Activated CD8-positive, alpha-beta memory T cell treated with anti-CD3 and anti-CD28 coated beads for 48 hours (primary cell): Measurements from ENCODE around the gene ANXA6.

Experiments used
- DNase-seq, 3 experiments: peaks; one replicate each; pipeline ENCODE4 v3.0.0-alpha.2; 2020; ENCODE audit warnings: low read depth in 2 of 3, low spot score in 2 of 3

ANXA6 gene

DNA sequence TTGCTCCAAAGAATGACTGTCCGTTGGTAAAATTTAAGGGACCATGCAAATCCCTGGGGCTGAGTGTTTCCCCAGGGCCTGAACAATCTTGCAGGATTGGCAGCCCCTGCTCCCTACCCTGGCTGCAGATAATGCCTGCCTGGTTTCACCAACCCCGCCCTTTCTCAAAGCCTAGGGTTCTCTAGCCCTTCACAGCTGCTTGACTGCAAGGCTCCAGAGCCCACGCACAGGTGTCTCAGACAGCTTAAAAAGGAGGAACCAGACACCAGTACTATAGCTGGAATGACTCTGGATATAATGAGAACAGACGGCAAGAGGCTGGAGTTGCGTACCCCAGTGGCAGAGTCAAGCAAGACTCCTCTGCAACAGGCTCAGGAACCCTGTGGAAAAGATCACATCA lies 51.5 kb downstream of the ANXA6 start:
- no peak for DNase-seq

GRCh38 chr5:151105561-151105960 lies 52.0 kb downstream of the ANXA6 start:
- DNase-seq: no peak

DNA sequence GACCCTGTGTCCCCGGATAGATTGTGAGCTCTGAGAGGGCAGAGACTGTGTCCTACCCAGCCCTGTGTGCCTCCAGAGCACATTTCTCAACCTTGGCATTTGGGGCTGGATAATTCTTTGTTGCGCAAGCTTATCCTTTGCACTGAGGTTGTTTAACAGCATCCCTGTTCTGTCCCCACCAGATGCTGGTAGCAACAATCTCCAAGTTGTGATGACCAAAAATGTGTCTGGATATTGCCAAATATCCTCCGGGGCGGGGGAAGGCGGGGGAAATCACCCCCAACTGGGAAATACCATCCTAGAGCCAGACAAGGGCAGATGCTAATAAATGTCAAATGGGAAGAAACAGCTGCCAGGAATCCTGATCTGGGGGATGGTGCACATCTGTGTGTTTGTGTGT lies 52.8 kb downstream of the ANXA6 start:
- DNase-seq: no peak

DNA sequence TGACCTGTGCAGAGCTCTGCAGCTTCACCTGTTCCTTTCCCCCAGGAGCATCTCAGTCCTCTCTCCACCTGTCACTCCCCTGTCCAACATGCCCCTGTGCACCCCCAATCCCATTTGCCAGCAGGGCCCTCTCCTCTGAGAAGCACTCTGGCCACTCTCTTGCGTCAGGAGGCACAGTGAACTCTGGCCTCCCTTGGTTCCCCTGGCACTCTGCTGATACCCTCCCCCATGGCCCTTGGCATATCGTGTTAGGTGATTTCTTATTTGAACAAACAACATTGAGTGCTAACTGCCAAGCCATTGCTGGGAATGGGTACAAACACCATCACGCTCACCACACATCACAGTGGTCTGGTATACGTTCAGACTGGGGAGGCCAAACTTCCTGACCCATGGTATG lies 55.8 kb downstream of the ANXA6 start:
- no peak for DNase-seq

GRCh38 chr5:151101151-151101550 lies 56.4 kb downstream of the ANXA6 start:
- no peak for DNase-seq

- DNase-seq: no peak
Observed at GRCh38 chr5:151100681-151101080, 56.9 kb downstream of the ANXA6 start.

- no peak for DNase-seq
Observed at GRCh38 chr5:151098768-151099121, 58.8 kb downstream of the ANXA6 start.

GRCh38 chr5:151097820-151098767 lies 59.5 kb downstream of the ANXA6 start:
- DNase-seq: no peak

GRCh38 chr5:151097061-151097460 lies 60.5 kb downstream of the ANXA6 start:
- DNase-seq: no peak

- no peak for DNase-seq
Observed at GRCh38 chr5:151096001-151096373, 61.6 kb downstream of the ANXA6 start.

DNA sequence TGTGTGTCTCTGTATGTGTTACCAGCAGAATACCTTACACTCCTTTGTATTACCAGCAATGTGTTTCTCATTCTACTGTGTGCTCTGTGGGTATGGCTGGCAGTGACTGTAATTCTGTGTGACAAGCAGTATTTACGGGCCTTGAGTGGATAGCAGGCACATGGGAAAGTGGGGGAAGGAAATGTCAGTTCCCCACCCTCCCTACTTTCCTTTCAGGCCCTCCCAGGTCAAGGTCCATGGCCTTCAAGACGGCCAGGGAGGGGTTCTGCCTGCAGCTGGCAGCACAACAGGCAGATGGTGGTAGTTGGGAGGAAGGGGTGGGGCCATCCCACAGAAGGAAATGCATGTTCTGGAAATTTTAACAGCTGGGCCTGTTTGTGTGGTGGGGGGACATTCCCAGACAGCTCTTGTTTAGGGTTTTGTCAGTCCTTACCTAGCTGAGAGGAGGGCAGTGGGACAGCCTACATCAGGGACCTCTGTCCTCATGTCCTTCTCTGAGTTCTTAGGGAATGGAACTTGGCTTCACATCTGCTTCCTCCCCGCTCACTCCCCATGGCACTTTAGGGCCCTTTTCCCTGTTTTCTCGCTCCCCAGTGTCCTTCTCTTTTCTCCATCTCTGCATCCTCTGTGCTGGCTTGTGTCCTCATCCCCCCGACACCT lies 62.1 kb downstream of the ANXA6 start:
- DNase-seq: no peak

DNA sequence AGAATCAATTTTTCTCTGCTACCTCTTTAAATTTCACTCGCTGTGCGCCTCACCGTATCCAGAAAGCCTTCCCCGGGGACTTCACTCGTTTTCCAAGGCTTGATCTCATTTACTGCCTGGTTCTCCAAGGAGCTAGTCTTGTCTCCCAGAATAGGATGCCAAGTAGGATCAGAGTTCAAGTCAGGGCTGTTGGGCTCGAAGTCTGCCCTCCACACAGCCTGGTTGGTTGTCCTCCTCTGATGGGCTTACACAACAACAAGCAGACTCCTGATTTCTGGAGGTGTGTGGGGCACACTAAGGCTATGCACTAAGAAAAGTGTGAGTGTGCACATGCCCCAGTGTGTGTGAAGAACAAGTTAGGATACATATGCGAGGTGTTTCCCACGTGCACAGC lies 62.7 kb downstream of the ANXA6 start:
- no peak for DNase-seq

GRCh38 chr5:151094030-151094851 lies 63.3 kb downstream of the ANXA6 start:
- DNase-seq: peak in 2 of 3 experiments; percentile 52

GRCh38 chr5:151093476-151093889 lies 64.1 kb downstream of the ANXA6 start:
- no peak for DNase-seq

- no peak for DNase-seq
Observed at GRCh38 chr5:151092762-151093161, 64.8 kb downstream of the ANXA6 start.

DNA sequence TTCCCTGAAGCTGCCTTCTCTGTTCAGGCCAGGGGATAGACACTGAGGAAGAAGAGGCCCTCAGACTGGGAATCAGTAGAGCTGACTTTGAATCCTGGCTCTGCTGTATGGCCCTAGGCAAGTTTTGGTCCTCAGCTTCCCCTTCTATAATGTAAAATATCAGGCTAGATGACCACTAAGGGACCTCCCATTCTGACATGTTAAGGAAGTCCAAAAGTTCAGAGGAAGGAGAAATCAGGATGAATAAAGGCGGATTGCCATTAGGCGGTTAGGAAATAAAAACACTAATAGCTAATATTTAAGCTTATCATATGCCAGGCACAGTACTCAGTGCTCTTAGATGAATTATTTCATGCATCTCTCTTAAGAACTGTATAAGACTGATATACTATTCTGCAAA lies 67.9 kb downstream of the ANXA6 start:
- DNase-seq: no peak

DNA sequence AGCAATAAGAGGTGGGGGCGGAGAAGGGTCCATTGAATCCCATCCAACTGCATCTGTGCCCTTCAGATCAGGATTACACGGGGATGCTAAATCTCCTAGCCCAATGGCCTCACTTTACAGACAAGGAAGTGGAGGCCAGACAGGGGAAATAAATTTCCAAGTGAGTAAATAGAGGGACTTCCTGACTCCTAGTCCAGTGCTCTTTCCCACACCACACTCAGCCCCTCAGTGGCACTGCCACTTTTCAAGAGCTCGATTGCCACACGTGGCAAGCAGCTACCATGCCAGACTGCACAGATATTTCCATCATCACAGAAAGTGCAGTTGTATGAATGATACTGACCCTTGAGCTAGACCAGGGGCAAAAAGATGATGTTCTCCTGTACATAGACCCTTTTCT lies 68.6 kb downstream of the ANXA6 start:
- DNase-seq: no peak

GRCh38 chr5:151087486-151087885 lies 70.1 kb downstream of the ANXA6 start:
- DNase-seq: no peak

GRCh38 chr5:151086905-151087360 lies 70.6 kb downstream of the ANXA6 start:
- DNase-seq: peak in 2 of 3 experiments; percentile 42 to 58

DNA sequence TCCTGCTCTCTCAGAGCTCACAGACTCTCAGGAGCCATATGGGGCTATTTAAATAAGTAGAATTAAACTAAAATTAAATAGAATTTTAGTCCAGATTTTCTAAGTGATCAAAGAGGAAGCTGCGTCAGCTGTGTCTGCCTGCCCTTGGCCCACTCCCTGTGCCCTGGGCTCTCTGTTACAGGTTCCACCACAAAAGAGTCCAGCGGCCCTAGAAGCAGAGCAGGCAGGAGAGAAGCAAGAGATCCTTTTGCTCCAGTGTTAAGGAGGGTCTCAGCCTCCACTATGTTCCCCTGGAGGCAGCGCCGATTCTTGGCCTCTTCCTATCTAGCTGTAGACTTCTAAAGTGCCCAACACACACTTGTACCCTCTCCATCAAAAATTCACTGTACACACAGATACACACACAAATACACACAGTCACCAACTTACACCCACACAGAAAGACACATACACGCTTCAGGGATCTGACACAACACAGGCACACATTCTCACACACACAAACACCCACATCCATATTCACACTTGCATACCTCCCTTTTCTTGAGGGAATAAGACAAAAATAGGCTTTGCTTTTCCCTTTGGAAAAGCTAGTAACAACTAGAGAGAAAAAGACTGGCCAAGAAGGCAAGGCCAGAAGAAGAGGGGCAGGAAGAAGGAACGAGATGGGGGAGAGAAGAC lies 71.2 kb downstream of the ANXA6 start:
- DNase-seq: no peak

DNA sequence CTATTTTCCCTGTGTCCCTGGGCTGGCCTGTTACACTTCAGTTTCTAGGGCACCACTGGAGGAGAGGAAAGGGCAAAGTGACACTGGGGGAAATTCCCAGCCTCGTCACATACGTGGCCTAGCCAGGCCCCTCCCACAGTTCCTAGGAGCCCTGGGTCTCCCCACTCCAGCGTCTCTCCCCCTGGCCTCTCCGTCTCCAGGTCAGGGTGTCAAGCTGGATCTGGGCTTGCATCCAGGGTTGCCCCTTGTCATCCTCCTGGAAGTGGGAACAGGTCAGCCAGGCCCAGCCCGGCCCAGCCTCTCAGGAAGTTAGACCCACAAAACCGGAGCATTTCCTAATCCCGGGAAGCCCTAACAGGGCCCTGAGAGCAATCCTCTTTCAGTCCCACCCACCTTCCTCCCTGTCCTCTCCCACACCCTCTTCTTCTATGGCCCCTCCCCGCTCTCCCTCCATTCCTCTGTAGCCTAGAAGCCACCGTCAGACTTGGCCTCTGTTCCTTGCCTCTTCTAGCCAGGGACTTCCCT lies 72.0 kb downstream of the ANXA6 start:
- DNase-seq: no peak
